Gastroesophageal sphincter (tissue), 3 donors: ENCODE measurements around the gene MAP2K2.

ENCODE experiments used
- EP300 ChIP-seq: sonication (generic); formaldehyde crosslinking; IDR thresholded peaks from one replicate; pipeline ENCODE4 v1.6.1; 2017; ENCODE audit warnings: antibody characterized with exemption, mild to moderate bottlenecking
- POLR2A ChIP-seq, 2 donors: fragments of 450-650 bp; IDR thresholded peaks; one replicate each; pipeline ENCODE4 v1.6.1; 2017; ENCODE audit warnings: antibody characterized with exemption in 2 of 2, mild to moderate bottlenecking in 2 of 2, moderate library complexity in 1 of 2
- TF ChIP-seq, protein P1 (sequence below), 4 experiments: fragments of 200-600 bp in 2 of 4; fragments of 450-650 bp in 2 of 4; sonication (generic) in 1 of 4; IDR thresholded peaks; one replicate each; pipeline ENCODE4 v1.5.1; 2017 to 2019; ENCODE audit warnings: antibody characterized with exemption in 4 of 4, mild to moderate bottlenecking in 2 of 4, moderate library complexity in 2 of 4

DNA sequence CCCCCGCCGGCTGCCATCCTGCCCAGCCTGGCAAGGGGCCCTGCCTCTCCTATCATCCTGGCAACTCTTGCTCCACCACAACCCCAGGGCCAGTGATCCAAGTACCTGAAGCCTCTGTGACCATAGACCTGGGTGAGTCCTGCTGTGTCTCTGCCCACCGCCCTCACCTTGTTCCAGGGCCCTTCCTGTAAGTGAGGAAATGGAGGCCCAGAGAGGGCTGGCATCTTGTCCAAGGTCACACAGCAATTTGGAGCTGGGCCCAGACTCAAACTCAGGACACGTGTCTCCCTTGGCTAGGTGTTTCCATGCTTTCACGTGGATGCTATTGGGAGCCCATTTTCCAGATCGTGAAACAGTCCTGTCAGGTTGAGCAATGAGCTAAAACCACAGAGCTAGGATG, 33.2 kb upstream of the MAP2K2 start:
- TF ChIP-seq, protein P1, sequence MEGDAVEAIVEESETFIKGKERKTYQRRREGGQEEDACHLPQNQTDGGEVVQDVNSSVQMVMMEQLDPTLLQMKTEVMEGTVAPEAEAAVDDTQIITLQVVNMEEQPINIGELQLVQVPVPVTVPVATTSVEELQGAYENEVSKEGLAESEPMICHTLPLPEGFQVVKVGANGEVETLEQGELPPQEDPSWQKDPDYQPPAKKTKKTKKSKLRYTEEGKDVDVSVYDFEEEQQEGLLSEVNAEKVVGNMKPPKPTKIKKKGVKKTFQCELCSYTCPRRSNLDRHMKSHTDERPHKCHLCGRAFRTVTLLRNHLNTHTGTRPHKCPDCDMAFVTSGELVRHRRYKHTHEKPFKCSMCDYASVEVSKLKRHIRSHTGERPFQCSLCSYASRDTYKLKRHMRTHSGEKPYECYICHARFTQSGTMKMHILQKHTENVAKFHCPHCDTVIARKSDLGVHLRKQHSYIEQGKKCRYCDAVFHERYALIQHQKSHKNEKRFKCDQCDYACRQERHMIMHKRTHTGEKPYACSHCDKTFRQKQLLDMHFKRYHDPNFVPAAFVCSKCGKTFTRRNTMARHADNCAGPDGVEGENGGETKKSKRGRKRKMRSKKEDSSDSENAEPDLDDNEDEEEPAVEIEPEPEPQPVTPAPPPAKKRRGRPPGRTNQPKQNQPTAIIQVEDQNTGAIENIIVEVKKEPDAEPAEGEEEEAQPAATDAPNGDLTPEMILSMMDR (IDR thresholded peaks at IDR 0.05), result no peak
- TF ChIP-seq POLR2A (IDR thresholded peaks at IDR 0.05) (no peak), EP300 (no peak)
